HG02798 (cell line): Measurements from ENCODE around the gene BMERB1.

Source experiments
- ATAC-seq: cut with Tn5 transposase; IDR thresholded peaks from one replicate; pipeline ENCODE4 v1.9.1; 2021; ENCODE audit warnings: mild to moderate bottlenecking; ENCODE audit not compliant: unreplicated experiment, poor library complexity

BMERB1 gene

DNA sequence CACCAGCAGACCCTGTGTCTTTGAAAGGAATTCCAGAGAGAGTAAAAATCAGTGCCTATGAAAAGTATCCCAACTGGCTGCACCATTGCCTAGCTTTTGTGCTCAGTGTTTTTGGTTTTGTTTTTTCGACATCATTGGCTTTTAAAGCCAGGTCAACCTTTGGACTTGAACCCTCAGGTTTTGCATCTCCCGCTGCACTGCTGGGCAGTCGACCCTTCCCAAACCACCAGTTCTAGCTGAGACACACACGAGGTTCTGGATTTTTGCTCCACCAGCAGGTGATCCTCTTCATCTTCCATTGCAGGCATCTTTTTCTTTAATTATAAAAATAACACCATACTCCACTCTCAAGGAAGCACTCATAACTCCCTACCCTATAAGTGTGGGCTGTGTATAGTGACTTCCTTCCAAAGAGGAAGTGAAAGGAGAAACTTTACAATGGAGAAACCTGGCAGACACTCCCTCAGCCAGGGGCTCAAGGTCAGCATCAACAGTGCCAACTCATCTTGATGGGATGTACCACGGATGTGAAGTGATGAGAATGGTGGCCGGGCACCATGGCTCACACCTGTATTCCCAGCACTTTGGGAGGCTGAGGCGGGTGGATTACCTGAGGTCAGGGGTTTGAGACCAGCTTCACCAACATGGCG, 57.8 kb downstream of the BMERB1 start:
- no peak for ATAC-seq

DNA sequence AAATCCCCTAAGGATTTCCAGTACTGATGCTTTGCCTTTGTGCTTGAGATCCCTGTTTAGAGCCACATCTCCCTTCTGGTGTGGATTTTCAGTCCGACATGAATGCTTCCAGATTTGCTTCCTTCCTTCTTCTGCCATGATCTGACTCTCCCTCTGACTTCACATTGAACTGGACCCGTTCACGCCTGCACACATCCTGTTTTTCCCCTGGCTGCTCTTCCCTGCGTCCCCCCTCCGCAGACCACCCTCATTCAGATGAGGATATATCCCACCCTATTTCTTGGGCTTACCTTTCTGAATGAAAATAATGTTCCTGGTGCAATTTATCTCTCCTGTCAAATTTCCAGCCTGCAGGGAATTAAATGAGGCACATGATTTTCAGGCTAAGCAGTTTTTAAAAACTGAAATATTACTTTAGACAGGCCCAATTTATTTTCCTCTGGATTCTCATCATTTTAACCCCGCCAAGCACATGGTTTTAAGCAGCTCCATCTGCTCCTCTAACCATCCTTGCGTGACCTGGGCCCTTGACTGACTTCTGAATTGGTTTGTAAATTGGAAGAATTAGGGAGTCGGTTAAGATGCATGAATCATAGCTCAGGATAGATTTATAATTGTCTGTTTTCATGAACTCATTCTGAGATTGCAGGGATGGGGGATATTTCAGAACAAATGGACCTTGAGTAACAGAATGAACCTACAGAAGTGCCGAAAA, 59.2 kb downstream of the BMERB1 start:
- no peak for ATAC-seq

DNA sequence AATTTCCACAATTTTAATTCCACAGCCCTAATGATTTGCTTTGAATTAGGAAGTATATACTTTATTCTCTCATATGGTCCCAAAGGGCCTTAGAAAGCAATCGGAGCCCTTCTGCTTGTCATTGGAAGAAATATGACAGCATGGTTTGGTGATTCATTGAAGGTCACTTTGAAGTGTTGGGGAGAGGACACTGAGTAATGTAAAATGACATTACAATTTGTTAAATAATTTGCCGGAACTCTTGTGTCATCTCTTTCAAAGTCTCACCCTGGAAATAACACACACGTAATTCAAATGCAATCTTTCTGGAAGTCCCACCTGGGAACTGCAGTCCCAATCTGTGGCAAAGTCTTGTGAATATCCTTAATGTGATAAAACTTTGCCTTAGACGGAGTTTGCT, 59.8 kb downstream of the BMERB1 start:
- ATAC-seq = no peak

DNA sequence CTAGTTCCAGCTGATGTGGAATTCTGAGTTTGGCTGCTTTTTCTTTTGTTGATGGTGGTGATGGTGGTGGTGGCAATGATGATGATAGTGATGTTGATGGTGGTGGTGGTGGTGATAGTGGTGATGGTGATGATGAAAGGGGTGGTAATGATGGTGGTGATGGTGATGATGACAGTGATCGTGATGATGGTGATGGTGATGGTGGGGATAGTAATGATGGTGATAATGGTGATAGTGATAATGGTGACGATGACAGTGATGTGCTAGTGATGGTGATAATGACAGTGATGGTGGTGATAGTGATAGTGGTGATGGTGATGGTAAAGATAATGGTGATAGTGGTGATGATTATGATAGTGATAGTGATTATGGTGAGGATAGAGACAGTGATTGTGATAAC, 61.5 kb downstream of the BMERB1 start:
- ATAC-seq = no peak

DNA sequence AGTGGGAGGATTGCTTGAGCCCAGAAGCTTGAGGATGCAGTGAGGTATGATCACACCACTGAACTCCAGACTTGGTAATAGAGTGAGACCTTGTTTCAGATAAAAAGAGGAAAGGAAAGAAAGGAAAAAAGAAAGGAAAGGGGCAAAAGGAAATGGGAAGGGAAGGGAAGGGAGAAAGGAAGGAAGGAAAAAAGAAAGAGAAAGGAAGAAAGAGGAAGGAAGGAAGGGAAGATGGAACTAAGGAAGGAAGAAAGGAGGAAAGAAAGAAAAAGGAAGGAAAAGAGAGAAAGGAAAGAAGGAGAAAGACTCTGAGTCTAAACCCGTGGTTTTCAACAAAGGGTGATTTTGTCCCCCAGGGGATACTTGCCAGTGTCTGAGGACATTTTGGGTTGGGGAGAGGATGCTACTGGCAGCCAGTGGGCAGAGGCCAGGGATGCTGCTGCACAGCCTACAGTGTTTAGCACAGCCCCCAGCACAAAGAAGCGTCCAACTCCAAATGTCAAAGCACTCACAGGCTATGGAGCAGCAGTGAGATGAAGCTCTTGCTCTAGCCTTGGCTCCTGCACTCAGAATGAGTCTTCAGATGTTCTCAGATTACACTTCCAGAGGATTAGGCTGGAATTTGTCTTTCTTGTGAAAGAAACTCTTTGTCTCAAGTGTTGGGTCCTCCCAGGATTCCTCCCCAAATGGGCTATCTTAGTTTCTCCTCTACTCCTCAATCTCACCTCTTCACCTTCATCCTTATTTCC, 64.2 kb downstream of the BMERB1 start:
- no peak for ATAC-seq

DNA sequence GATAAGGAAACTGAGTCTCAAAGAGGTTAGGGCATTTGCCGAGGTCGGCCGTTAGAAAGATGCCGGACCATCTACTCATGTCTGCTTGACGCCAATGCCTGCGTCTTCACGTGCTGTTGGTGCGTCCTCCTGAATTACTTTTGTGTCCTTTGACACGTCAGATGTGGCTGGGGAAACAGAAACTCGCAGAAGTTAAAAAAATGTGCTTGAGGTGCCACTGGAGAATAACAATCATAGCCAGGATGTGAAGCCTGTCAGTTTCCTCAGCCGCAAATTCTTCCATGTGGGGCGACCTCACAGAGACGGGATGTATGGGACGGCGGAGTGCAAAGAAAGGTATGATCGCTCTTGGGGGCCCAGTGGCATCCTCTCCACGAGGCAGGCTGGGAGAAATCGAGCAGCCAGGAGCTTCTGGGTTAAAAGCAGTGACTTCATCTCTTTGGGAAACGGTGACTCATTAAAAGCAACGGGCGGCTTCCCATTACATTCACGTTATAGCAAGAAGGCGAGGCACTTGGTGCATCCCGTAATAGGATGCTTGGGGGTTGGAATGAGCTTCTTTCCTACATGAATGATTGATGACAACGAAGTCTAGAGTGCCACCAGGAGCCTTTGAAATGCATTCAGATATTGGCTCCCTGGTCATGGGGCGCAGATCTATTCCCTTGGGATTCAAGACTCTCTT, 67.8 kb downstream of the BMERB1 start:
- no peak for ATAC-seq

DNA sequence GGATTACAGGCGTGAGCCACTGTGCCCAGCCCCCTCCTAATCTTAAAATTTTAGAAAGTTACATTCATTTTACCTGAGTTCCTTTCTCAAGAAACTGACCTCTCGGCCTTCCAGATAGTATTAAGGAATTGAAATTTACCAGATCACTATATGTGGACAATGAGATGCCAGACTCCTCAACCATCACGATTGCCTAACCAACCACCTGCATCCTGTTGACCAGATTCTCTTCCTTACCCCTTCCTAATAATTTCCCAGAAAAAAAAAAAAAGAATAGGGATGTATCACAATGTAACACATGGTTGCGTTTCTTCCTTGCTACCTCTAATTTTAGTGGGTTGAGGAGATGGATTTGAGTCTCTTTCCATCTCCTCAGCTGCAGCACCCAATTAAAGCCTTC, 72.1 kb downstream of the BMERB1 start:
- ATAC-seq = no peak

DNA sequence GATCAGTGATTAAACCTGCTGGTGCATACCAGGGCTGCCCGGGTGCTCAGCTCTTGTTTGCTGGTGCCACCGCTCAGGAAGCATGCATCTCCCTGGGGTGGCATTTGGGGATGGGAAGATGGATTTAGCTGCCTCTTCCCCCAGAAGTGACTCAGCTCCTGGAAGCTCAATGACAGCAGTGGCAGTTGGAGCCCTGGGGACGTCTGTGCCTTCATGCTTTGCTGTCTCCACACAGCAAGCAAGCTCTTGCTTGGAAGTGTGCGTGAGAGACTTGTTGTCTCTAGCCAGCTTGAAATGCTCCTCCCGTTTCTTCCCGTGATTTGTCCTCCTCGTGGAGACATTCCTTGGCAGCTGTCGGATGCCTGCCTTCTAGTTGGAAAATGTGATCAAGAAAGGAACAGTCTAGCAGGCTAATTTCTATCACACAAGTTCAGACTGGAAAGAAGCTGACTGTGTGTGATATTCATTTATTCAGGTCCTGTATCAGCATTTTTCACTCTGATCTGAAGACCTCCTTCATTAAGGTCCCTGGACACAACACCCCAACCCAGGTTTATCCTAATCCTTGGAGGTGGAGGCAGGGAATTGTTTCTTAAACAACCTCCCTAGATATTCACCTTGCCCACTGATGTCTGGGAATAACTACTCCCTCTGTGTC, 73.0 kb downstream of the BMERB1 start:
- no peak for ATAC-seq

DNA sequence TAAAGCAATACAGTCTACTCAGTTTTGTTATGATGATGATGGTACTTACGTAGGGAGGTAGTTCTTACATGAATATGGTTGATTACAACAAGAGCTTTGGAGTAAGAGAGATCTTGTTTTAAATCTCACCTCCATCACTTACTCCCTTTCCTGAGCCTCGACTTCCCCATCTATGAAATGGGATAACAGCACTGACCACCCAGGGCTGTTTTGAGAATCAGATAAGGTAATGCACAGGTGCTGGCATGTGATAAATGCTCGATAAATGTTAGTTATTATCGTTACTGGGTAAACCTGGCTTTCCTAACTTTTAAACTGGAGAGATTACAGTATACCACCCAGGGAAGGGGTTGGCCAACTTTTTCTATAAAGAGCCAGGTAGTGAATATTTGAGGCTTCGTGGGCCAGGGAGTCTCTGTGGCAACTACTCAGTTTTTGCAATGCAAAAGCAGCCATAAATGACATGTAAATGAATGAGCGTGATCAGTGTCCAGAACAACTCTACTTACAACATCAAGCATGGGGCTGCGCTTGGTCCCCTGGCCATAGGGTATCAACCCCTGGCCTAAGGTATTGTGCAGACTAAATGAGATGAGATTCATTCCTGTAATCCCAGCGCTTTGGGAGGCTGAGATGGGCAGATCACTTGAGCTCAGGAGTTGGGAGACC, 73.7 kb downstream of the BMERB1 start:
- ATAC-seq = no peak

DNA sequence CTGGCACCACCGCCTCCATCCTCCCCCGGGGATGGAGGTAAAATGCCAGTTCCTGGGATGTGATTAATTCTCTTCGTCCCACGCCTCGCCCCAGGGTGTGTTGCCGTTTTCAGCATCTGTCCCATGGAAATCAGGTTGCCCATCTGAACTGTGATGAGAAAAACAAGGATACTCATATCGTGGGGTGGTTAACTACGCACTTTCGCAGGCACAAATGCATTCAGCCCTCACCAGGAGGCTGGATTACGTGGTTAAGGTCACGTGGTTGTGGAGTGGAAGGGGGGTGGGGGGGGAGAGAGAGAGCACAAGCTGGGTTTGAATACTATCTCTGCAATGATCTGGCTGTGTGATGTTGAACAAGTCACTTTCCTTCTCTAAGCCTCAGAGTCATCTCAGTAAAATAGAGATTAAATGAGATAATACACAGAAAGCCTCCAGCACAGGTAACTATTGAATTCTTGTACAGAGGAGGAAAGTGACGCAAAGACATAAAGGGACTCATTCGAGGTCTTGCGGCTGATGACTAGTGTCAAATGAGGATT, 74.7 kb downstream of the BMERB1 start:
- no peak for ATAC-seq

DNA sequence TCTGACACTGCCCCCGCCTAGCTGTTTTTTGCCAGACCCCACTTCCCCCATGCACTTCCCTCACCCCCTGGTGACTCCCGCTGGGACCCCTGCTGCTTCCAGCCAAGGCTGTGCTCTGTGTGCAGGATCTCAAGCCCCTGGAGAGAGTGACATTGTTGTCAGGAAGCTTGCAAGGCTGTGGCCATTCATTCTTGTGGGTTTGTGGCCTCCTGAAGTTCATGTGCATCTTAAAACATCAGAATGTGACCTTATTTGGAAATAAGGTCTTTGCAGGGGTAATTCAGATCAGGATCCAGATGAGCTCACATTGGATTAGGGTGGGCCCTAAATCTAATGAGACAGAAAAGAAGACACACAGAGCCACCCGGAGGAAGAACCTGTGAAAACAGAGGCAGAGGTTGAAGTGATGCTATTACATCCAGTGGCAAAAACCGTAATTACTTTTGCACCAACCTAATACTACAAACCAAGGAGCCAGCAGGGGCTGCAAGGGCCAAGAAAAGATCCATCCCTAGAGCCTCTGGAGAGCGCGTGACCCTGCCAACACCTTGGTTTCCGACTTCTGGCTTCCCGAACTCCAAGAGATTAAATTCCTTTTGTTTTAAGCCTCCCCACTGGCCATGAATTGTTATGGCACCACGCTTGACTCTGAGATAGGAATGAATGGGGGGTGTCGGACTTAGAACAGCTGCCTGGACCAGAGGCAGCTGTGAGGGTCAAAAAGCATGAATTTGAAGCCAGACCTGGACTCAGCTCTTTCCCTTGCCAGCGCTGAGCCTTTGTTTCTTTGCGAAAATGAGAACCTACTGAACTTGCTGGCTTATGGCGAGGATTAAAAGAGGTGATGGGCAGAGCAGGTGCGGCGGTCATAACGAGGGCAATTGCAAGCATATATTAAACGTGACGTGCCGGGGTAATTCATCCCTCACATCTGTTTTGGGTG, 75.5 kb downstream of the BMERB1 start:
- no peak for ATAC-seq

DNA sequence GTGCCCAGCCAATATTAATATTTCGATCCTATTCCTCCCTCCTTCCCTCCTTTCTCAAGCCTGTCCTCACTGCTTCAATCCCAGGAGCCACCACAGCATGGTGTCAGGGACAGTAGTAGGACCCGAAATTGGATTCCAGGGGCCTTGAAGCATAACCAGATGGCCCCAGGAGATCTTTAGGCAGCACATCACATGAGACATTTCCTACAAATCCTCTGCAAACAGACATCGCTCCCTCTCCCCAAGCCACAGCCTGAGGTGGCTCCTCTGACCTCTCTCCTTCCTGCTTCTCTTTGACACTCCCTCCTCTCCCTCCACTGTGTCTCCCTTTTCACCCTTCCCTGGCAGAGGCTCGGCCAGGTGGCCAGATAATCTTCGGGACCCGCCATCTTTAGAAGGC, 76.6 kb downstream of the BMERB1 start:
- no peak for ATAC-seq

DNA sequence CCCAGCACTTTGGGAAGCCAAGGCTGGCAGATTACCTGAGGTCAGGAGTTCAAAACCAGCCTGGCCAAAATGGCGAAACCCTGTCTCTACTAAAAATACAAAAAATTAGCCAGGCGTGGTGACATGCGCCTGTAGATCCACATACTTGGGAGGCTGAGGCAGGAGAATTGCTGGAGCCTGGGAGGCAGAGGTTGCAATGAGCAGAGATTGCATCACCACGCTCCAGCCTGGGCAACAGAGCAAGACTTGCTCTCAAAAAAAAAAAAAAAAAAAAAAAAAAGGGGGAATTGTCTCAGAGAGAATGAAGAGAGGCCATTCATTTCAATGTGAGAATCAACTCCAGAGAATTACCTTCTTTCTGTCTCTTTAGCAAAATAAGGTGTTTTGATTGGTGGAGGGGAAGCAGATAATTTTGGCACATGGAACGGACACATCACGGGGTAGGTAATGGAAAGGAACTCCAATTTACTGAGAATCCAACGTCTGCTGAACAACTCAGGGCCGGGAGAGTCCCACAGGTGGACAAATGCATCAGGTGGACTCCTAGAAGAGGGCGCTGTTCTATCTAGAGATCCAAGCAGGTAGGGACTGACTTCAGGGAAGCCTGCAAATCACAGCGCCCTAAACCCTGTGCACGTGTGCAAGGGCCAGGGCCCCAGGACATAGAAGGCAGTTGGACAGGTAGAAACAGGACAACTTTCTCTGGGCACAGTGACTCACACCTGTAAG, 77.5 kb downstream of the BMERB1 start:
- no peak for ATAC-seq

DNA sequence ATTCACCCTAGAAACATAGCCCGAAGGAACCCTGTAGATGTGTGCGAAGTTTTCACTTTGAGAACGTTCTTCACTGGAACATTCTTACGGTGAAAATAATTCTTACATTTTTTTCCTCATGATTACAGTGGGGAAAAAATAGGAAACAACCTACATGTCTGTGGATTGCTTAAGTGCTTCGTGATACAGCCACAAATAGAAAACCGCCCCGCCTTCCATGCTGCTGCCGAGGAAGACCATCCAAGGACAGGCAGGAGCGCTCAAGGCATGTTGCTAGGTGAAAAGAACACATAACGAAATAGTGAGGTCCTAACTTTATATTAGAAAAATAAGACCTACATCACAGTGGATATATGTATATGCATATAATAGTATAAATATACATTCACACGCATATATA, 78.8 kb downstream of the BMERB1 start:
- no peak for ATAC-seq

DNA sequence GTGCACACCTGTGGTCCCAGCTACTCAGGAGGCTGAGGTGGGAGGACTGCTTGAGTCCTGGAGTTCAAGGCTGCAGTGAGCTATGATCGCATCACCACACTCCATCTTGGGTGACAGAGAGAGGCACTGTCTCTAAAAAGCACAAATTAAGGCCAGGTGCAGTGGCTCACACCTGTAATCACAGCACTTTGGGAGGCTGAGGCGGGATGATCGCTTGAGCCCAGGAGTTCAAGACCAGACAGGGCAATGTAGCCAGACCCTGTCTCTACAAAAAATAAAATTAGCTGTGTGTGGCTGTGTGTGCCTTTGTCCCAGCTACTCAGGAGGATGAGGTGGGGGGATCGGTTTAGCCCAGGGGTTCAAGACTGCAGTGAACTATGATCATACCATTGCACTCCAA, 81.6 kb downstream of the BMERB1 start:
- no peak for ATAC-seq

DNA sequence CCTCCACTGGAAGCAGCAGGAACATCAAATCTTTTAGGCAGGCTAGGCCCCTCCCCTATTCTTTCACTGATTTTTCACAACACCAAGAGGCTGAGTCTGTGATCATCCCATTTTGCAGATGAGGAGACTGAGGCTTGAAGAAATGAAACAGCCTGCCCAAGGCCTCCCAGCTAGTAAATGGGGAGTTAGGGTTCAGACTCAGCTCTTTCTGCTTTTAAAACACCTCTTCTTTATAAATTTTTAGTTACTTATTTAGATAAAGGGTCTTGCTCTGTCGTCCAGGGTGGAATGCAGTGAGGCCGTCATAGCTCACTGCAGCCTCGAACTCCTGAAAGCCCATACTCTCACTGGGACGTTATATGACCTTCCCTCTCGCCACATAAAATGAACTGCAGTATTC, 82.2 kb downstream of the BMERB1 start:
- no peak for ATAC-seq

DNA sequence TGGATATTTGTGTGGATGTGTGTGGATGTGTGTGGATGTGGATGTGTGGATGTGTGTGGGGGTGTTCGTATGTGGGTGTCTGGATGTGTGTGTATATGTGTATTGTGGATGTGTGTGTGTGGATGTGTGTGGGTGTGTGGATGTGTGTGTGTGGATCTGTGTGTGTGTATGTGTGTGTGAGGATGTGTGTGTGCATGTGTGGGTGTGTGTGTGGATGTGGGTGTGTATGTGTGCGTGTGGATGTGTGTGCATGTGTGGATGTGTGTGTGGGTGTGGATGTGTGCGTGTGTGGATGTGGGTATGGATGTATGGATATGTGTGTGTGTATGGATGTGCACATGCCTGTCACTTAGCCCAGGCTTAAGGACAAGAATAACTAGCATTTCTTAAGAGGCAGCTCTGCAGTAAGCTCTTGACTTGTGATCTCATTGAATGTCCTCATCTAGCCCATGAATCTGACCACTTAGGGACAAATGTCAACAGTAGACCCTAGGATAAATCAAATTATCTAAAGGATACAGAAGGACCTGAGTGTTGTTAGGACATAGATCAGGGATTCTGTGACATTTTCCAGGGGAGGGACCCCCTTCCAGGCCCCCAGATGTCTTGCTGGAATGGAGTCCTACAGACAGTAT, 83.5 kb downstream of the BMERB1 start:
- ATAC-seq = no peak
